ENCODE results near the gene ATIC. TPM values are rescaled to one million over a fixed set of nuclear protein-coding genes. Genes with fewer than 3 reads are reported as not detected.

ATIC gene
- polyA plus RNA-seq, 5 donors: 77.2 to 101 (median 91.6) TPM

DNA sequence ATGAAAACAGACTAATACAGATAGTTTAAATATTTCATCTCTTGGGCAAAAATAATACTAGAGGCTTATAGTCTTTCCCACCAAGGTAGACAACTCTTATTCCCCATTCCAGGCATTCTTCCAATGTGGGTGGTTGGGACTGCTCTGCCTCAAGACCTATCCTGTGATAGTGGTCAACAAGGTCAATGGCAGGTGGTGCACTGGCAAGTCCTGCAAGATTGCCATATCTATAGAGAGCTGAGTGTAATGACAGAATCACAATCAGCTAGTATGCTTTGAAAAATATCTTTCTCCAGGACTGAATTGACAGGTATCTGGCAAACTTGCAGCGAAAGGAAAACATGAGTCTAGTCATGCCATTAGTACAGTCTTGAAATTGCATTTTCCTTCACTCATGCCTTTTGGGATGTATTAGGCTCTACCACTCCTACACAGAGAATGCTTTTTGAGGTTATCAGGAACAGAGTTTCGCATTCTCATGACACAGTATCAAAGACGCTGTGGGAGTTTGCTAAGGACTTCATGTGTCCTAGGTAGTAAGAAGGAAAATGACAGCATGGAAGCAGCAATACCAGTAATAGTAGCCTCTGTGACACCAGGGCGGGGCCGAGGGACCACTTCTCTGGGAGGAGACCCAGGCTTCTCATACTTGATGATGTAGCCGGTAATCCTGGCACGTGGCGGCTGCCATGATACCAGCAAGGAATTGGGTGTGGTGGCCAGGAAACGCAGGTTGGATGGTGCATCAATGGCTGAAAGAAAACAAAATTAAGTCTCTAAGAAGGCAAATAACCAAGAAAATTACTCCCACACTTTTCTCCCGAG, 63.0 kb downstream of the ATIC start:
- no peak for DNase-seq

DNA sequence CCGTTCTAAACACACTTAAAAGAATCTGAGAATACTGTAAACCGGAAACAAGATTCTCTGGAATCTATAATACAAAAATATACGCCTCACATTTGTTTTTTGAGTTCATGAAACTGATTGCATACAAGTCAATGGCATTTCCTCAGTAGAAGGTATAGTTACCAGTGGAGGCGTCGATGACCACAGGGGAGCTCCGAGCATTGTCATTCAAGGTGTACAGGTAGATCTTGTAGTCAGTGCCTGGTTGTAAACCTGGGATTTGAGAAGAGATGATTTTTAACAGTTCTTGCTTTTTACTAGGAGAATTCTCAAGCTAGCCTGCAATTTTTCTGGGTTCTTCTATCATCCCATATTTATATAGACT, 63.6 kb downstream of the ATIC start:
- DNase-seq: no peak

DNA sequence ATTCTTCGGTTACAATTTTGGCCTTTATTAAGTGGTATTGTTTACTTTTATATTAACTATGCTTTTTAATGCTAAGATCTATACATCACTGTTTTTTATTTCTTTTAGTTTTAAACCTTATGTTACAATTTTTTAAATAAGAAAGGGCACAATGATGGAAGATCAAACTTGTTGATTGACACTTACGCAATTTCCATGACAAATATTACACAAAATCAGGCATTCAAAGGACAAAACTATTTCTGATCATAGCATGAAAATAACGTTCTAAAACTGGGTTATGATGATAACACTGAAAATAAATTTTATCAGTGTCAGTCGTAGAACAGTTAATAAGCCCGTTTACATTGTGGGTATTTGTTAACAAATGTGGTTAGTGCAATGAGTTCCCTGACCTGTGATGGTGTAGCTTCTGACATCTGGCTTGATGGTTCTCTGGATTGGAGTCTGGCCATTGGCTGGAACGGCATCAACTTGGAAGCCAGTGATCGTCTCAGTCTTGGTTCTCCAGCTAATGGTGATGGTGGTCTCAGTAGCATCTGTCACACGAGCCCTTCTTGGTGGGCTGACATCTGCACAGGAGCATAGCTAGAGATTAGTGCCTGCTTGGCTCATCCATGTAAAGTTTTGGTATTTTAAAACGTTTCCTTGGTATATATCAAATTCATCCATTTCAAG, 64.4 kb downstream of the ATIC start:
- no peak for DNase-seq

DNA sequence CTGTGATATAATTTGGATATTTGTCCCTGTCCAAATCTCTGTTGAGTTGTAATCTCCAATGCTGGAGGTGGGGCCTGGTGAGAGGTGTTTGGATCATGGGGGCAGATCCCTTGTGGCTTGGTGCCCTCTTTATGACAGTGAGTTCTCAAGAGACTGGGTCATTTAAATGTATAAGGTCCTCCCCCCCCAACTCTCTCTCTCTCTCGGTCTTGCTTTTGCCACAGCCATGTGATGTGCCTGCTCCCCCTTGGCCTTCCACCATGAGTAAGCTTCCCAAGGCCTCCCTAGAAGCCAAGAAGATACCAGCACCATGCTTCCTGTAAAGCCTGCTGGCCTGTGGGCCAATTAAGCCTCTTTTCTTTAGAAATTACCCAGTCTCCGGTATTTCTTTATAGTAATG, 65.4 kb downstream of the ATIC start:
- DNase-seq: no peak

DNA sequence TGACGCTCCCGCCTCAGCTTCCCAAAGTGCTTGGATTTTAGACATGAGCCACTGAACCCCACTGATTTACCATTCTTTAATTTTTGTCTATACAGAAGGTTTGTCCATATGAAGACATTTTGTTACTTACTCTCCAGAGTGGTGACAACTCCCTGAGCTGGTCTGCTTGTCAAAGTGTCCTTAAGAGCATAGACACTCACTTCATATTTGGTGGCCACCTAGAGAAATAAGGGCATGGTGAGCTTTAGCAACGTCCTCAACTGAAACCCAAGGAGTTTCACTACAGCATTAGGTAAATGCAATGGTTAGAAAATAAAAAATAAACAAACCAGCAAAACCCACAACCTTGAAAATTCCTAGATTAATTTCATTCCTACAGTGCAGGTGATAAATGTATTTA, 66.2 kb downstream of the ATIC start:
- DNase-seq: no peak

DNA sequence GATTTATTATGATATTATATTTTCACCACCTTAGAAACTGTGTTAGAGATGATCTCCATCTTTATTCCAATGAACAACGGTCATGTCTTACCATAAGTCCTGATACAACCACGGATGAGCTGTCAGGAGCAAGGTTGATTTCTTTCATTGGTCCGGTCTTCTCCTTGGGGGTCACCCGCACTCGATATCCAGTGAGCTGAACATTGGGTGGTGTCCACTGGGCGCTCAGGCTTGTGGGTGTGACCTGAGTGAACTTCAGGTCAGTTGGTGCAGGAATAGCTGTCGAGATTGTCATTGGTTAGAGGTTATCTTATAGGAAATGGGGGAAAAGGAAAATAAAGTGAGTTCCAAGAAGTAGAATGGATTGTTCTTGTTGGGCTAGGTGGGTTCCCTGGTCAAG, 67.2 kb downstream of the ATIC start:
- no peak for DNase-seq

DNA sequence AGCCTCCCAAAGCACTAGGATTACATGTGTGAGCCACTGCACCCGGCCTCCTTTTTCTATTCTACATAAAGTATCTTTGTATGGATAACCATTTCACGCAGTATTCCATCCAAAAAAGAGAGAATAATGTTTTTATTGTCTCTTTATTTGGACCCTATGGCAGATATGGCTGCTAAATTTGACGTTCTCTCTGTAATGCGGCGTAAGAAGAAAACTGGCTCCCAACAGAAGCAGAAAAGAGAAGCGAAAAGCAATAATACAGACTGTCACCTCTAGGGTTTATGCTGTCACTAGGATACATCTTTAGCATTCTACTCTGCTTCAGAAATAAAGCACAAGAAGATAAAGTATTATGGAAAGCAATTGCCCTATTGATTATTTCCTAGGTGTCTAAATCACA, 68.1 kb downstream of the ATIC start:
- DNase-seq: no peak

DNA sequence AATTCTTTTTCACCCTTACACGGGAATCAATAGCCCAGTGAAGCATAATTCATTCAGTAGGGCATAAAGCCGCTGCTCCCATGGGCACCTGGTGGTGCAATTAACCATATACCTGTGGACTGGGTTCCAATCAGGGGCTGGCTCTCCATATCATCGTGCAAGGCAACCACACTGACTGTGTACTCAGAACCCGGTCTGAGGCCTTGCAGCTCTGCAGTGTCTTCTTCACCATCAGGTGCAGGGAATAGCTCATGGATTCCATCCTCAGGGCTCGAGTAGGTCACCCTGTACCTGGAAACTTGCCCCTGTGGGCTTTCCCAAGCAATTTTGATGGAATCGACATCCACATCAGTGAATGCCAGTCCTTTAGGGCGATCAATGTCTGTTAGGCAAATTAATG, 68.8 kb downstream of the ATIC start:
- DNase-seq: no peak

DNA sequence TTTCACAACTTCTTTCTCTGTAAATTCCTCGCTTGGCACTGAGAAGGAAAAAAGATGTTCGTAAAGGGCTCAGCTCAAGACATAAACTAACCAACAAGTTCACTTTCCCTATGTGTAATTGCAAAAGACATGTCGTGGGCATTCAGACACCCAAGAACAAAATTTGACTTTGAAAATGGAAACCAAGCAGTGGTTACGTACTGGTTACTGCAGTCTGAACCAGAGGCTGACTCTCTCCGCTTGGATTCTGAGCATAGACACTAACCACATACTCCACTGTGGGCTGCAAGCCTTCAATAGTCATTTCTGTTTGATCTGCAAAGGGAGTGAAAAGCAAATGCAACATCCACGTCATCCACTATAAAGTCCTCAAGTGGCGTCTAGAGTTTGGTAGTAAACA, 70.2 kb downstream of the ATIC start:
- DNase-seq: no peak

DNA sequence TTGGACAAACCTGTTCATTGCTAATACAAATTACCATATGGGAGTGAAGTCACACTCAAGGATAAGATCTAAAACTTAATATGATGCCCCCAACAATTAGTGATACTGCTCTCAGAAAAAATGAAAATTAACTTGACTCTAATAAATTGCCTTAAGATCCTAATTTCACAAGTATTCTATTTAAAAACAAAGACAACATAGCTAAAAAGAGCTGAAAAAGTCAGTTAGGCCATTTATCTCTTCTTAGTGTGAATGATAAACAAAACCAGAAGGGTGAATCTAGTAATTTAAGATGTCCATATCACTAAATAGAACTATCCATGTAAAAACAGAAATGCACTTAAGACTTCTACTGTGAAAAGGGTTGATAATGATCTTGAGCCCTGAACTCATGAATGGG, 70.6 kb downstream of the ATIC start:
- no peak for DNase-seq

DNA sequence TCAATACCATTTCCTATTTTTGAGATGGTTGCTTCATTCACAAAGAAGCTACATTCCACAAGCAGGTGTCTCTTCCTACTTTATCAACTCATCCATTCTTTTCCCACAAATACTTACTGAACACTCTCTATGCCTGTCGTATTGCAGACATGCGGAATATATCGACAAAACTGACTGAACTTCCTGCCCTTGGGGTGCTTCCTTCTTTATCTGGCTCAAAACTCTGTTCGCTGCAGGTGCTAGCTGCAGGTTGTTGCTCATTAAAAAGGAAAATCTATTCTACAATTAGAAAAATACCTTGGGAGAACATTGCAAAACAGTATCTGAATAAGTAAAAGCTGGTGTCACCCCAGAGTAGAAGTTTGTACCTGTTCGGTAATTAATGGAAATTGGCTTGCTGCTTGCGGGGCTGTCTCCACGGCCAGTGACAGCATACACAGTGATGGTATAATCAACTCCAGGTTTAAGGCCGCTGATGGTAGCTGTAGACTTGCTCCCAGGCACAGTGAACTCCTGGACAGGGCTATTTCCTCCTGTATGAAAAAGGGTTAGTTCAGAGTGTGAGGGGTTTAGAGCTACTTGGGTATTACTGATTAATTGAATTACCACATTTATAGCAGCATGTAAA, 71.9 kb downstream of the ATIC start:
- DNase-seq: no peak

DNA sequence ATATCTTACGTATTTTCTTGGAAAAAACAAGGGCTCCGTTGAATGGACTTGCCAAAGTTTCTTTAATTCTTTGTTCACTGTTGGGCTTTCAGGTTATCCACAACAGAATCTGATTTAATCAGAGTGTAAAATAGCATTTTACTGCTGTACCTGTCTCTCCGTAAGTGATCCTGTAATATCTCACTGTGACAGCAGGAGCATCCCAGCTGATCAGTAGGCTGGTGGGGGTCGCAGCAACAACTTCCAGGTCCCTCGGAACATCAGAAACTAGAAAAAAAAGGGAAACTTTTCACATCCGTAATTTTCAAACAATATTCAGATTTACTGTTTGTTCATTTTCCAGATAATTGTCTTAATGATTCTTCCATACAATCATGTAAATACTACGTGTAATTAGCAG, 72.9 kb downstream of the ATIC start:
- DNase-seq: no peak

DNA sequence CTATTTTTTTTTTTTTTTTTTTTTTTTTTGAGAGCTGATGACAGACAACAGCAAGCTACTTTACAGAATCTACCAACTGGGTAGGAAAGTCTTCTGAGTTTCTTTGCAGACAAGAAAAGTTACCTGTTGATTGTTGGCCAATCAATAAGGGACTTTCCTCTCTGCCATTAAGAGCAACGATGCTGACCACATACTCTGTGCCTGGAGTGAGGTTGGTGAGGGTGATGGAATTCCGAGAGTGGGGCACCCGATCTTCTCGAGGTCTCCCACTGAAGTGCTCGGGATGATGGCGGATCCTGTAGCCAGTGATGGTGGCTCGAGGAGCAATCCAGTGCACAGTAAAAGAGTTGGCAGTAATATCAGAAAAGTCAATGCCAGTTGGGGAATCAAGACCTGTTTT, 74.7 kb downstream of the ATIC start:
- no peak for DNase-seq

DNA sequence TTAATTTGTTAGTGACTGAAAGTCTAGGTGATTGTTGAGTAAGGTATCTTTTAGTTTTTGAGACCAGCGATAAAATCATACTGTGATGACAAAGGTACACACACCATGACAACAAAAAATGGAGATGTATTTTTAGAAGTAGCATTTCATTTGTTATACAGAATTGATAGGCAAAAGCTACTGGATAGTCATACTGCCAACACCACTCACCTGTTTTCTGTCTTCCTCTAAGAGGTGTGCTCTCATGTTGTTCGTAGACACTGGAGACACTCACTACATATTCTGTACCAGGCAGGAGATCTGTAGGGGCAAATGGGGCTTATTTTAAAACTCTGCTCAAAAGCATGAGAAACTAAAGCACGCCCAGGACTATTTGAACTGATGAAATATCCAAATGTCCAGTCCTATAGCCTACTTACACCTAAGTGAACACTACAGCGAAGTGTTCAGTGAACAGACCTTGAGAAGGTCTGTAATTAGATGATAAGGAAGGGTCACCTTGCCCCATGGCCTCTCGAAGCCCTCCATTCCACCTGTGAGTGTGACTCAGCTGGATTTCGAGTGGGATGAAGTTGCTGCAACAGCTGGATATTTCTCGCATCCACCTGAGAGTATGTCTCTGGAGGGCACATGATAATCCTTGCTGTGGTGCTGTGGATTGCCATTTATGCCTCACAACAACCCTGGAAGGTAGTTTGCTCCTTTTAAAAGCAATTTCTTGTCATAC, 76.3 kb downstream of the ATIC start:
- DNase-seq: no peak

DNA sequence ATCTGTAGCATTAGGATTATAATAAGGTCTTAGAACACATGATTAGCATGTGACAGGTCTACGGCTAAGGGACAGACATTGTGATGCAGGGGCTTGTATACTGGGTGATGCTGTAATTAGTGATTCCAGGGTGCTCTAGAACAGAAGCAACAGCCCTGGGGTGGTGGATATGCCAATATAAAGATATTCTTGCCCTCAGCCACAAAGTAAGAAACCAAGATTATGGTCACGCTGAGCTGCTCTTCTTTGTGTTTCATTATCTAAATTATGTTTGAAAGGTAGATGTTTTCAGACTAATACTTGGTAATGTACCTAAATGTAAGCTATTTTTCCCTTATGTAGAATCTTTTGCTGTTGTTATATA, 78.7 kb downstream of the ATIC start:
- DNase-seq: no peak

DNA sequence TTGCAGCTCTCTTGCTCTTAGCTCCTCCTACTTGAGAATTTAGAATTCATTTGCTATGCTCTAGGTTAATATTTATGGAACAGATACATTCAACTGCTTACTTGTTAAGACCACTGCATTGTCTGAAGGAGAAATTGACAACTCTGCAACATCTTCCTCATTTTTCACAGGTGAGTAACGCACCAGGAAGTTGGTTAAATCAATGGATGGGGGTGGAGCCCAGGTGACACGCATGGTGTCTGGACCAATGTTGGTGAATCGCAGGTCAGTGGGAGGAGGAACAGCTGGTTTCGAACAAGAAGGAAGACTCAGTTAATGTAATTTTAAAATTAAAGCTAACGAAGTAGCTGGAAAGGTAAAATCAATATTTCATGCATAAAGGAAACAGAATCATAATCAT, 79.7 kb downstream of the ATIC start:
- no peak for DNase-seq

DNA sequence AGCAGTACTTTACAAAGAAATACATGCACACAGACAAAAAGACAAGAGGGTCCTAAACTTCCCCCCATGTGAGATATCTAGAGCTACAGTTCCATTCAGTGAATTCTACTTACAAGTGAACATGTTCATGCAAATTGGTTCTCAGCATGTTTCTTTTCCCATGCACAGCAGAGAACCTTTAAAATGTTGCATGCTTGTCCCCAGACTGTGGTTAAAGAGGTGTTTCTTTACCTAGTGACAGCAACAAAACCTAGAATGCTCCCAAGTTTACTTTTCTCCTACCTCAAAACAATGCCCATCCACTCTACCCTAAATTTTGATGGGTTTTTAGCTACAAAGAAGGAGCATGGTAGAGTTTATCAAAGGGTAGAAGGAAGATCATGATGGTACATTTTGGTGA, 80.3 kb downstream of the ATIC start:
- no peak for DNase-seq

DNA sequence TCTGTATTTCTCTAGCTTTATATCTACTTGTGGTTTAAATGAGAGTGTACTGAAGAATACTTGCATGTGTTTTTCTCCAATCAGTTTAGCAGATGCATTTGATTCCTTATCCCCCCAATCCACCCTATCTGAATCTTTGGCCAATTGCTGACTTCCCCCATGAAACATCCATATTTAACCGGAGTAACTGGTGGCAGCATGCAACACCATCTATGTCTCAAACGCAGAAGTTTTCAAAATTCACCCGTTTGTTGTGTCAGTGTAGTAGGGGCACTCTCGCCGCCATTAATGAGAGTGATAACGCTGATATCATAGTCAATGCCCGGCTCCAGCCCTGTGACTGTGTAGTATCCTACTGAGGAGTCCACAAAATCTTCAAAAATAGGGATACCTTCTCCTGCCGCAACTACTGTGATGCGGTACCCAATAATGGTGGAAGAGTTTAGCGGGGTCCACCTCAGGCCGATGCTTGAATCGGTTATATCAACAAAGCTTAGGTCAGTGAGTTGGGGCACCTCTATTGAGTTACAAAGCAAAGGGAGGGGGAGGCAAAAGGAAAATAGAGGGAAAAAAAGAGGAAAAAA, 80.9 kb downstream of the ATIC start:
- no peak for DNase-seq

DNA sequence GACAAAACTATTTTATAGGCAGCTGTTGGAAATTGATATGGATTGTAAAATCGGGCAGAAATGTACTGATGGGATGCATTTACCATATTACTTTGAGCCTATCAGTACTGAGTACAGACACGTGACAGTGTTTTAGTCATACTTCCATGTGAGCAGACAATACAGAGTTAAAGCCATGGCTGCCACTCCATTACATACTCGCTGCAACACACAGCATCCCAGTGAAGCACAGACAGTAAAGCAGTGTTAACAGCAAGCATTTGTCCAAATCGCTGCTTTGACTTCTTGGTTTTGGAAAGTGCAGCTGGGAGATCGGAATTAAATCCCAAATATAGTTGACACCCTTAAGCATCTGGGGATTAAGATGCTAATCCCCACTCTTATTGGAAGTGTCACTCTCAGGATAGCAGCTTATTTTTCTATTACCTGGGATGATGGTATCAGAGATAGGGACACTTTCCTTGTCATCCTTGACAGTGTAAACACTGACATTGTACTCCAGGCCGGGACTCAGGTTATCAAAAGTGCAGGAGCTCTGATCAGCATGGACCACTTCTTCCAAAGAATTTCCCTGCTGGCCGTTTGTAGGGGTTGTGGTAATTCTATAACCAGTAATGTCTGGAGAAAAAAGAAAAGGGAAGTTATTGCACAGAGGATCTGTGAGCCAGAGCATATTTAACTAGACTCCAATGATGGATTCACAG, 82.4 kb downstream of the ATIC start:
- no peak for DNase-seq

DNA sequence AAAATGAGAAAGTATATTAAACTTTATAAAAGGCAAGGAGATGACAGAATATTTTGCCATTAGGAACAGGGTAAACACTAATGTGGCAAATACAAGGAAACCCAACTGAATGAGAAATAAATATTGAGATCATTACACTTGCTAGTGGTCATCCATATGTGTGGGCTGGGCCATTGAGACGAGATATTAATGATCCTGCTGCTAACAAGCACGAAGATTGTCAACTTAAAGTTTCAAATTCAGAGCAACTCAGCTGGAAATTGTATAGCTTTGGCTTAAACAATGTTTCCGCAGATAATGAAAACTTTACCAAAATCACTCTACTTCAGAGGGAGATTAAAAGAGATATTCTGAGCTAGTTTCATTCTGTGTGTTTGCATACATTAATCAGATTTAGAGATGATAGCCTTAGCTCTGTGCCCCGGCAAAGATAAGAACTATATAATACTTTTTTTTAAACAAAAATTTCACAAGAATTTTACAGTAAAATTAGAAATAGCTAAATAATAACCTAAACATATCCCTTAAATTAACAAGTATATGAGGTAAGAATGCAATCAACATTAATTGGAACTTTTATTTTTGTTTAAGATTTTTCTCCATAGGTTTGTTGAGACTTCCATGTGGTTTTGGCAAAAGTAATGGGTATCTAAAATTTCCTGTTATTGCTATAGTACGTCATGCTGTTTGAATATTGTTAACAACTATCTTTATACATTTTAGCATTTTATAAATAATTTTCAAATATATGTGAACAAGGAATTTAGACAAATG, 84.0 kb downstream of the ATIC start:
- no peak for DNase-seq
